CD4-positive, alpha-beta memory T cell (primary cell): ENCODE measurements around the gene GNAI2. TPM values are rescaled to one million over a fixed set of nuclear protein-coding genes. Genes with fewer than 3 reads are reported as not detected.
"Not testable (repeated sequence)": the region's sequence is repeated elsewhere in the genome, so short reads cannot be mapped to it uniquely, and the experiment has no call there.

Experiments used
- CTCF ChIA-PET: fragments of 350-600 bp; sonication (Branson Sonifier 250); formaldehyde crosslinking; loops from one replicate; lab custom pipeline; 2021; ENCODE audit warnings: inconsistent platforms; ENCODE audit not compliant: partially characterized antibody; lab: Charles Lee
- POLR2A ChIA-PET: fragments of 350-600 bp; sonication (Branson Sonifier 250); formaldehyde crosslinking; loops from one replicate; lab custom pipeline; 2021; ENCODE audit not compliant: partially characterized antibody; lab: Charles Lee
- DNase-seq, 5 donors: peaks; one replicate each; pipeline versions ENCODE4 v3.0.0 to v3.0.0-alpha.2; 2020 to 2022; ENCODE audit warnings: mixed read lengths in 1 of 5
- H3K27ac ChIP-seq: one replicate; pipeline ENCODE4 v1.7.0; 2013; ENCODE audit warnings: low read depth, low read length
- H3K27me3 ChIP-seq: 2 replicates; pipeline ENCODE4 v1.7.0; 2013; ENCODE audit warnings: mild to moderate bottlenecking, low read length, moderate library complexity; ENCODE audit not compliant: insufficient read depth
- H3K36me3 ChIP-seq: 2 replicates; pipeline ENCODE4 v1.7.0; 2013; ENCODE audit warnings: mild to moderate bottlenecking, low read length, moderate library complexity; ENCODE audit not compliant: insufficient read depth
- H3K4me1 ChIP-seq: 2 replicates; pipeline ENCODE4 v1.7.0; 2013; ENCODE audit warnings: mild to moderate bottlenecking, low read length, moderate library complexity; ENCODE audit not compliant: insufficient read depth
- H3K4me3 ChIP-seq, 2 donors: one replicate each; pipeline ENCODE4 v1.7.0; 2013; ENCODE audit warnings: low read length in 2 of 2, mild to moderate bottlenecking in 1 of 2
- H3K9me3 ChIP-seq, 2 donors: one replicate each; pipeline ENCODE4 v1.7.0; 2013; ENCODE audit warnings: low read length in 2 of 2, control low read depth in 1 of 2; ENCODE audit not compliant: control insufficient read depth in 1 of 2
- H3K27ac Mint-ChIP-seq, 7 donors: one replicate each; pipeline ENCODE4 v1.8.0; 2020 to 2021; ENCODE audit warnings: mixed read lengths in 7 of 7, mild to moderate bottlenecking in 6 of 7, inconsistent platforms in 3 of 7, moderate library complexity in 3 of 7
- H3K27me3 Mint-ChIP-seq, 2 donors: one replicate each; pipeline ENCODE4 v1.8.0; 2020 to 2021; ENCODE audit warnings: mixed read lengths in 2 of 2
- H3K36me3 Mint-ChIP-seq, 2 donors: one replicate each; pipeline ENCODE4 v1.8.0; 2020 to 2021; ENCODE audit warnings: mixed read lengths in 2 of 2, inconsistent platforms in 1 of 2, mild to moderate bottlenecking in 1 of 2
- H3K4me1 Mint-ChIP-seq, 4 donors: one replicate each; pipeline ENCODE4 v1.8.0; 2020 to 2021; ENCODE audit warnings: mixed read lengths in 4 of 4, mild to moderate bottlenecking in 1 of 4
- H3K4me3 Mint-ChIP-seq, 8 donors: one replicate each; pipeline ENCODE4 v1.8.0; 2020 to 2021; ENCODE audit warnings: mixed read lengths in 8 of 8, mild to moderate bottlenecking in 7 of 8, moderate library complexity in 6 of 8, inconsistent platforms in 3 of 8
- H3K9me3 Mint-ChIP-seq, 8 donors: one replicate each; pipeline ENCODE4 v1.8.0; 2020 to 2021; ENCODE audit warnings: mixed read lengths in 8 of 8, mild to moderate bottlenecking in 5 of 8, inconsistent platforms in 3 of 8, moderate library complexity in 1 of 8
- intact Hi-C: fragments of 100-400 bp; cut with micrococcal nuclease; formaldehyde crosslinking; loops from one replicate; pipeline ENCODE4 v1.15.1; 2023
- polyA plus RNA-seq, 2 donors: library from polyadenylated mRNA; unstranded; fragments of 300-500 nt; fragmentation: Illumina TruSeq; gene quantifications; one replicate each; pipeline ENCODE4 v1.2.3, GENCODE V29; 2021
- total RNA-seq, 2 experiments: library from RNA; stranded (reverse); gene quantifications; one replicate each; pipeline ENCODE4 v1.2.3, GENCODE V29; 2021

GNAI2 gene
- total and polyA plus RNA-seq, 4 experiments from 2014 or later: 292 to 615 (median 416) TPM

DNA sequence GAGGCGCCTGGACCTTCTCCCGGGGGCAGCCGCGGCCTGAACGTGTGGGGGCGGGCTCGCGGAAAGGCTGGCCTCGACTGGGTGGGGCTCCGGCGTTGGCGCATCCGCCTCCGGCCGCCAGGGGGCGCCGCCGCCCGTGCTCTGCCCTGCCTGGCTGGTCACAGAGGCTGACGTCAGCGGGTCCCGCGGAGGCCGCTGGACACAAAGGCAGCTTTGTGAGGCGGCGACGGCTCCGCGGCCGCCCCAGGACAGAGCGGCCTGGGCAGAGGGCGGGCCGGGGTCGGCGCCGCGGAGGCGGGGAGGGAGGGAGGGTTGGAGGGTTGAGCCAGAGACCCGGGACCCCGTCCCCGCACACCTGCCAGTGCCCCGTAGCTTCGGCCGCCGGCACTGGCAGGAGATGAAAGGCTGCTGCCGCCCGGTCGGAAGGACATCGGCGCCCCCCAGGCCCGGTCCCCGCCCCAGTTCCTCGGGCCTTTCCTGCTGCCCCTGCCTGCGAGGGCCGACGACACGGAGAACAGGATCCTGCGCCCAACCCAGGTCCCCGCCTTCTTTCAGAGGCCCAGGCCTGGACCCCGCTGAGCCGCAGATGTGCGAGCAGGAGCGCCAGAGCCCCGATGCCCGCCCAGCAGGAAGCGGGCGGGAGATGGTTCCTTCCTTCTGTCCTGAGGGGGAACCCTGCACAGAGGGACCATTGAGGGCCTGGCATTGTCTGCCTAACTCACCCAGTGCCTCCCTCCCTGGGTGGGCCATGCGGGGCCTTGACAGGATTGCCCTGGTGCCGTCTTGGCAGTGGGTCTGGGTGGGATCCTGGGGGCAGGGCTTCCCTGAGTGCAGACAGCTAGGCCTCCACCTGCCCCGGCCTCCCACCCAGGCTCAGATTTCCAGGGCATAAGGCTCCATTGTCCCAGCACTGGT, 24.3 kb downstream of the GNAI2 start:
- no peaks in the 10 kb centered on the region for H3K9me3 ChIP-seq
- DNase-seq: peak; percentile 76 to 82 (median 79)
- H3K36me3 ChIP-seq: peaks cover 27% of the 10 kb centered on the region
- no peaks in the 10 kb centered on the region for H3K27me3 ChIP-seq
- Mint-ChIP-seq H3K9me3 (peaks cover 0 to 2% (median 0%) of the 10 kb centered on the region in 8 donors), H3K4me3 (peak overlapping the region; percentile 36 to 83 (median 68)), H3K27ac (peak overlapping the region in 5 of 7 donors; percentile 48 to 91 (median 81)), H3K27me3 (no peaks in the 10 kb centered on the region), H3K4me1 (peaks cover 3 to 9% (median 4%) of the 10 kb centered on the region in 4 donors), H3K36me3 (peaks cover 15 to 34% of the 10 kb centered on the region in 2 donors)
- H3K4me3 ChIP-seq: peak overlapping the region in 1 of 2 donors; percentile 24
- ChIA-PET POLR2A (interaction anchor here (0.6 to 5.2 kb wide), 7 partner anchors 12 to 68 kb away, joined by 3 to 35 read pairs (median 4); no protein-coding TSS in a partner anchor), CTCF (interaction anchor here (0.7 to 6.2 kb wide), 11 partner anchors 10 to 290 kb away, joined by 3 to 34 read pairs (median 5); partner anchors contain the start of genes GNAT1 and TUSC2)
- intact Hi-C loops: loop anchor here (1.0 kb wide), 1 partner anchor 33 kb away; no protein-coding TSS in a partner anchor
- H3K4me1 ChIP-seq: peaks cover 13% of the 10 kb centered on the region
- peak overlapping the region; percentile 46 for H3K27ac ChIP-seq

DNA sequence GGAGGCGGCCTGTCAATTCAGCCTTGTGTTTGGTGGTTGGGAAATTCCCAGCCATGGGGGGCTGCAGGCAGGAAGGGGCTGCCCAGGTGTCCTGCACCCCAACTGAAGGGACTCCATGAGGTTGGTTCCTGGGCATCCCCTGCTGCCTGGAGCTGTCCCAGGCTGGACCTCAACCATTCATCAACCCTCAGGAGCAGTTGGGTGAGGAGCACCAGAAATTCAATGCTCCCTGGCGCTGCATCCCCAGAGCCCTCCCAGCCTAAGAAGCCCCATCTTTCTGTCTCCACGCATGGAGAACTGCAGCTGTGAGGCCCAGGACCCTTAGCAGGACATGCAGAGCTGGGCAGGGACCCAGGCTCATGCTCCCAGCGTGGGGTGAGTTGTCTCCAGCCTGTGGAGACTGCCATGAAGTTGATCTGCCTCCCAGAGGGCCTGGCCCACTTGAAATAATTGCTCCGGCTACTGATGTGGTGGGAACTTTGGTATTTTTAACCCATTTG, 25.0 kb downstream of the GNAI2 start:
- Histone ChIP-seq H3K4me3 (no peak overlapping the region), H3K27me3 (no peaks in the 10 kb centered on the region), H3K4me1 (peaks cover 13% of the 10 kb centered on the region), H3K36me3 (peaks cover 24% of the 10 kb centered on the region), H3K9me3 (no peaks in the 10 kb centered on the region), H3K27ac (no peak overlapping the region)
- H3K4me1 Mint-ChIP-seq: peaks cover 3 to 9% (median 4%) of the 10 kb centered on the region in 4 donors
- CTCF ChIA-PET: interaction anchor here (1.0 to 6.2 kb wide), 7 partner anchors 11 to 69 kb away, joined by 3 to 34 read pairs (median 8); partner anchors contain the start of genes GNAT1 and TUSC2
- peaks cover 15 to 32% of the 10 kb centered on the region in 2 donors for H3K36me3 Mint-ChIP-seq
- no peaks in the 10 kb centered on the region for H3K27me3 Mint-ChIP-seq
- H3K9me3 Mint-ChIP-seq: peaks cover 0 to 2% (median 0%) of the 10 kb centered on the region in 8 donors
- intact Hi-C loops: loop anchor here (1.0 kb wide), 1 partner anchor 34 kb away; no protein-coding TSS in a partner anchor
- POLR2A ChIA-PET: interaction anchor here (0.6 to 5.2 kb wide), 6 partner anchors 11 to 76 kb away, joined by 3 to 35 read pairs (median 4); no protein-coding TSS in a partner anchor
- peak overlapping the region in 2 of 7 donors; percentile 42 to 55 for H3K27ac Mint-ChIP-seq
- H3K4me3 Mint-ChIP-seq: peak overlapping the region in 3 of 8 donors; percentile 32 to 68 (median 54)
- DNase-seq: peak in 1 of 5 donors; percentile 25

- CTCF ChIA-PET: interaction anchor here (1.0 to 6.2 kb wide), 7 partner anchors 12 to 69 kb away, joined by 3 to 34 read pairs (median 8); partner anchors contain the start of genes GNAT1 and TUSC2
- Mint-ChIP-seq H3K4me3 (peak overlapping the region in 2 of 8 donors; percentile 32 to 54), H3K27ac (peak overlapping the region in 1 of 7 donors; percentile 42)
Measured at GRCh38 chr3:50261505-50261904, 25.5 kb downstream of the GNAI2 start.

GRCh38 chr3:50262200-50262599, 26.2 kb downstream of the GNAI2 start:
- H3K9me3 Mint-ChIP-seq, H3K27ac ChIP-seq, H3K27me3 Mint-ChIP-seq, intact Hi-C loops, H3K4me1 Mint-ChIP-seq, H3K4me3 Mint-ChIP-seq, H3K9me3 ChIP-seq, H3K4me3 ChIP-seq, H3K27me3 ChIP-seq: not testable (repeated sequence)
- H3K27ac Mint-ChIP-seq: peak overlapping the region in 2 of 7 donors; percentile 46 to 59
- ChIA-PET CTCF (interaction anchor here (1.0 to 4.3 kb wide), 4 partner anchors 15 to 70 kb away, joined by 3 to 31 read pairs (median 6); partner anchors contain the start of gene GNAT1), POLR2A (interaction anchor here (1.3 to 5.2 kb wide), 2 partner anchors 14 to 75 kb away, joined by 4 to 35 read pairs; no protein-coding TSS in a partner anchor)
- peak in 1 of 5 donors; percentile 16 for DNase-seq
- H3K4me1 ChIP-seq: peaks cover 13% of the 10 kb centered on the region
- H3K36me3 Mint-ChIP-seq: peaks cover 6 to 20% of the 10 kb centered on the region in 2 donors
- H3K36me3 ChIP-seq: peaks cover 12% of the 10 kb centered on the region

More at GRCh38 chr3:50261505-50261904, 25.5 kb downstream of the GNAI2 start:
- peaks cover 13 to 27% of the 10 kb centered on the region in 2 donors for H3K36me3 Mint-ChIP-seq
- H3K9me3 Mint-ChIP-seq: peaks cover 0 to 2% (median 0%) of the 10 kb centered on the region in 8 donors
- H3K27me3 Mint-ChIP-seq: no peaks in the 10 kb centered on the region
- Histone ChIP-seq H3K9me3 (no peaks in the 10 kb centered on the region), H3K27ac (no peak overlapping the region), H3K36me3 (peaks cover 19% of the 10 kb centered on the region), H3K4me3 (no peak overlapping the region), H3K27me3 (no peaks in the 10 kb centered on the region), H3K4me1 (peaks cover 13% of the 10 kb centered on the region)
- DNase-seq: peak in 1 of 5 donors; percentile 29
- peaks cover 3 to 9% (median 4%) of the 10 kb centered on the region in 4 donors for H3K4me1 Mint-ChIP-seq
- POLR2A ChIA-PET: interaction anchor here (1.3 to 5.2 kb wide), 3 partner anchors 13 to 76 kb away, joined by 3 to 35 read pairs (median 4); no protein-coding TSS in a partner anchor
- intact Hi-C loops: no loop called here

GRCh38 chr3:50262778-50263177, 26.8 kb downstream of the GNAI2 start:
- Histone ChIP-seq H3K9me3 (no peaks in the 10 kb centered on the region), H3K36me3 (peaks cover 7% of the 10 kb centered on the region), H3K4me1 (peaks cover 13% of the 10 kb centered on the region), H3K4me3 (no peak overlapping the region), H3K27me3 (no peaks in the 10 kb centered on the region), H3K27ac (no peak overlapping the region)
- peak overlapping the region in 2 of 7 donors; percentile 30 to 47 for H3K27ac Mint-ChIP-seq
- ChIA-PET POLR2A (interaction anchor here (0.8 to 1.5 kb wide), 4 partner anchors 16 to 36 kb away, joined by 3 to 8 read pairs (median 4); partner anchors contain the start of genes HYAL3, LSMEM2 and NAA80), CTCF (interaction anchor here (1.3 to 1.9 kb wide), 2 partner anchors 12 to 16 kb away, joined by 6 to 10 read pairs; no protein-coding TSS in a partner anchor)
- peaks cover under 1 to 14% of the 10 kb centered on the region in 2 donors for H3K36me3 Mint-ChIP-seq
- peaks cover 2 to 9% (median 4%) of the 10 kb centered on the region in 4 donors for H3K4me1 Mint-ChIP-seq
- H3K9me3 Mint-ChIP-seq: peaks cover 0 to 2% (median 0%) of the 10 kb centered on the region in 8 donors
- no peaks in the 10 kb centered on the region for H3K27me3 Mint-ChIP-seq
- intact Hi-C loops: no loop called here
- DNase-seq: peak in 1 of 5 donors; percentile 9
- H3K4me3 Mint-ChIP-seq: no peak overlapping the region
